ENCODE measurements around the gene ZMYND11.

Gene ZMYND11

GRCh38 chr10:186911-187310 is 51.7 kb downstream of the ZMYND11 start:
- H3K9me2 ChIP-seq (ENCODE audit: low read depth, low read length), result no peaks in the 10 kb centered on the region
- no peaks in the 10 kb centered on the region for H3K79me2 ChIP-seq (ENCODE audit: insufficient read depth, low read length)
- no peaks in the 10 kb centered on the region for H3K9me3 ChIP-seq (ENCODE audit: low read length)
- H3K27me3 ChIP-seq (ENCODE audit: insufficient read depth, low read length), result no peaks in the 10 kb centered on the region
- no peaks in the 10 kb centered on the region for H4K20me1 ChIP-seq (ENCODE audit: insufficient read depth, low read length)
- no peak for TF ChIP-seq CTCF (IDR thresholded peaks at IDR 0.05; ENCODE audit: low read length)
- no peak for TF ChIP-seq EZH2 (IDR thresholded peaks at IDR 0.05; ENCODE audit: borderline replicate concordance, low read length)
- H3K27ac ChIP-seq (ENCODE audit: low read depth, low read length, poor library complexity, severe bottlenecking), result no peak overlapping the region
- no peaks in the 10 kb centered on the region for H3K36me3 ChIP-seq (ENCODE audit: insufficient read depth, low read length)
- no peak overlapping the region for H3K4me2 ChIP-seq (ENCODE audit: low read length)
- no peaks in the 10 kb centered on the region for H3K4me1 ChIP-seq (ENCODE audit: insufficient read depth, low read length, severe bottlenecking)
- no peak overlapping the region for H3K9ac ChIP-seq (ENCODE audit: low read length)
- H2AFZ ChIP-seq (ENCODE audit: low read length), result no peak overlapping the region
- no peaks in the 10 kb centered on the region for H3F3A ChIP-seq (ENCODE audit: insufficient read depth, low read length)
- no peak overlapping the region for H3K4me3 ChIP-seq (ENCODE audit: low read depth, low read length, poor library complexity, severe bottlenecking)

GRCh38 chr10:188546-188945 is 53.3 kb downstream of the ZMYND11 start:
- H3K9me2 ChIP-seq (ENCODE audit: low read depth, low read length), result no peaks in the 10 kb centered on the region
- no peaks in the 10 kb centered on the region for H3K9me3 ChIP-seq (ENCODE audit: low read length)
- H2AFZ ChIP-seq (ENCODE audit: low read length), result no peak overlapping the region
- TF ChIP-seq CTCF (IDR thresholded peaks at IDR 0.05; ENCODE audit: low read length) (no peak), EZH2 (IDR thresholded peaks at IDR 0.05; ENCODE audit: borderline replicate concordance, low read length) (no peak)
- H3K27me3 ChIP-seq (ENCODE audit: insufficient read depth, low read length), result no peaks in the 10 kb centered on the region
- H3K4me2 ChIP-seq (ENCODE audit: low read length), result no peak overlapping the region
- H3K4me1 ChIP-seq (ENCODE audit: insufficient read depth, low read length, severe bottlenecking), result no peaks in the 10 kb centered on the region
- H3K36me3 ChIP-seq (ENCODE audit: insufficient read depth, low read length), result no peaks in the 10 kb centered on the region
- H4K20me1 ChIP-seq (ENCODE audit: insufficient read depth, low read length), result no peaks in the 10 kb centered on the region
- no peaks in the 10 kb centered on the region for H3F3A ChIP-seq (ENCODE audit: insufficient read depth, low read length)
- H3K4me3 ChIP-seq (ENCODE audit: low read depth, low read length, poor library complexity, severe bottlenecking), result no peak overlapping the region
- no peaks in the 10 kb centered on the region for H3K79me2 ChIP-seq (ENCODE audit: insufficient read depth, low read length)
- no peak overlapping the region for H3K27ac ChIP-seq (ENCODE audit: low read depth, low read length, poor library complexity, severe bottlenecking)
- no peak overlapping the region for H3K9ac ChIP-seq (ENCODE audit: low read length)

GRCh38 chr10:190216-190615 is 55.0 kb downstream of the ZMYND11 start:
- H3F3A ChIP-seq (ENCODE audit: insufficient read depth, low read length), result no peaks in the 10 kb centered on the region
- no peak overlapping the region for H2AFZ ChIP-seq (ENCODE audit: low read length)
- H3K4me2 ChIP-seq (ENCODE audit: low read length), result no peak overlapping the region
- no peaks in the 10 kb centered on the region for H3K9me3 ChIP-seq (ENCODE audit: low read length)
- H3K9ac ChIP-seq (ENCODE audit: low read length), result no peak overlapping the region
- H3K79me2 ChIP-seq (ENCODE audit: insufficient read depth, low read length), result no peaks in the 10 kb centered on the region
- no peaks in the 10 kb centered on the region for H3K27me3 ChIP-seq (ENCODE audit: insufficient read depth, low read length)
- no peaks in the 10 kb centered on the region for H3K9me2 ChIP-seq (ENCODE audit: low read depth, low read length)
- no peak overlapping the region for H3K4me3 ChIP-seq (ENCODE audit: low read depth, low read length, poor library complexity, severe bottlenecking)
- TF ChIP-seq CTCF (IDR thresholded peaks at IDR 0.05; ENCODE audit: low read length) (no peak), EZH2 (IDR thresholded peaks at IDR 0.05; ENCODE audit: borderline replicate concordance, low read length) (no peak)
- H3K36me3 ChIP-seq (ENCODE audit: insufficient read depth, low read length), result no peaks in the 10 kb centered on the region; the same call in 1 of the 2 replicates
- H3K27ac ChIP-seq (ENCODE audit: low read depth, low read length, poor library complexity, severe bottlenecking), result no peak overlapping the region
- no peaks in the 10 kb centered on the region for H3K4me1 ChIP-seq (ENCODE audit: insufficient read depth, low read length, severe bottlenecking)
- H4K20me1 ChIP-seq (ENCODE audit: insufficient read depth, low read length), result no peaks in the 10 kb centered on the region

All from OCI-LY1 (cell line).